ENCODE results near the gene INHBB. TPM values are rescaled to one million over a fixed set of nuclear protein-coding genes. Genes with fewer than 3 reads are reported as not detected.

The INHBB gene
- total and polyA plus RNA-seq, 2 experiments from 2014 or later: 2.7 to 6.6 TPM

DNA sequence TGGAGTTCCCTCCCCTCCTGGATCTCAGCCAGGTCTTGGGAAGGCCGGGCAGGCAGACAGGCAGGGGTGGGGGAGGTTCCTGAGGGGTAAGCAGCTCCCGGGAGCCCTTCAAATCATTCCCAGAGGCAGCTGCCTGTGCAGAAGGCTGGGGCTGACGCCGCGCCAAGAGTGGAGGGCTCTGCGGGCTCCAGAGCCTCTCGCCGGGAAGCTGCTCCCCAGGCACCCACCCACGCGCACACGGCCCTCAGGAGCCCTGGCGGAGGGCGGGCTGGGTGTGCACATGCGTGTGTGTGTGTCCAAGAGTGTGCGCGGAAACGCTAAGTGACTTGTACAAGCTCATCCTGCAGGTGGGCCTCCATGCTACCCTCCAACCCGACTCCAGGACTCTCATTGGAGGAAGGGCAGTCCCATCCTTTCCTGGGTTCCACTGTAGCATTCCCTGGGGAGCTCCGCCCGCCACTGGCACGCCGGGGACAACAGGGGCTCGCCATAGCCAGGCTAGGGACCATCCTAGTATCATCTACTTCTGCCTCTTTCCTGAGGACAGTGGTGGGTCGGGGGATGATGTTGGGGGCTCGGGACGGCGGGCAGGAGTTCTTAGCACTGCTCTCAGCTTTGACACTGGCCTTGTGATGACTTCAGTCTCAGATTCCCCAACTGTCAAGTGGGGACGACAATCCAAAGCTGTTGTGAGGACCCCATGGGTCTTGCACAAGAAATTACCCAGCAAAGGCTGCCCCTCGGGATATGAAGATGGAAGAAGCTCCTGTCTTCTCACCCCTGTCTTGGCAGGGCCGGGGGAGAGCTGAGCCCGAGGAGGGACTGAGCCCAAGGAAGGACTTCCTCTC, 50.3 kb downstream of the INHBB start:
- H2AFZ ChIP-seq: no peak overlapping the region
- H3K4me1 ChIP-seq (ENCODE audit: insufficient read depth): peaks cover 7% of the 10 kb centered on the region
- no peaks in the 10 kb centered on the region for H3K9me2 ChIP-seq (replicated peaks; ENCODE audit: insufficient read depth)
- no peaks in the 10 kb centered on the region for H3K79me2 ChIP-seq
- H3K36me3 ChIP-seq (replicated peaks; ENCODE audit: insufficient read depth, low read depth): no peaks in the 10 kb centered on the region
- TF ChIP-seq, protein P1, sequence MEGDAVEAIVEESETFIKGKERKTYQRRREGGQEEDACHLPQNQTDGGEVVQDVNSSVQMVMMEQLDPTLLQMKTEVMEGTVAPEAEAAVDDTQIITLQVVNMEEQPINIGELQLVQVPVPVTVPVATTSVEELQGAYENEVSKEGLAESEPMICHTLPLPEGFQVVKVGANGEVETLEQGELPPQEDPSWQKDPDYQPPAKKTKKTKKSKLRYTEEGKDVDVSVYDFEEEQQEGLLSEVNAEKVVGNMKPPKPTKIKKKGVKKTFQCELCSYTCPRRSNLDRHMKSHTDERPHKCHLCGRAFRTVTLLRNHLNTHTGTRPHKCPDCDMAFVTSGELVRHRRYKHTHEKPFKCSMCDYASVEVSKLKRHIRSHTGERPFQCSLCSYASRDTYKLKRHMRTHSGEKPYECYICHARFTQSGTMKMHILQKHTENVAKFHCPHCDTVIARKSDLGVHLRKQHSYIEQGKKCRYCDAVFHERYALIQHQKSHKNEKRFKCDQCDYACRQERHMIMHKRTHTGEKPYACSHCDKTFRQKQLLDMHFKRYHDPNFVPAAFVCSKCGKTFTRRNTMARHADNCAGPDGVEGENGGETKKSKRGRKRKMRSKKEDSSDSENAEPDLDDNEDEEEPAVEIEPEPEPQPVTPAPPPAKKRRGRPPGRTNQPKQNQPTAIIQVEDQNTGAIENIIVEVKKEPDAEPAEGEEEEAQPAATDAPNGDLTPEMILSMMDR (IDR thresholded peaks at IDR 0.05; ENCODE audit: poor library complexity): no peak
- TF ChIP-seq EZH2phosphoT487 (IDR thresholded peaks at IDR 0.05; ENCODE audit: low read depth, severe bottlenecking, unreplicated experiment): no peak
- no peak for TF ChIP-seq EZH2 (IDR thresholded peaks at IDR 0.05; ENCODE audit: borderline replicate concordance)
- no peak overlapping the region for H3K27ac ChIP-seq
- H3K9me3 ChIP-seq (ENCODE audit: low read depth): no peaks in the 10 kb centered on the region
- no peak overlapping the region for H3K4me2 ChIP-seq
- no peak overlapping the region for H3K4me3 ChIP-seq
- H3K27me3 ChIP-seq: no peaks in the 10 kb centered on the region
- 72% methylated on average over 31 of the region's 31 CpGs for WGBS (ENCODE audit: low lambda C conversion rate, missing lambda C conversion rate)
- no peaks in the 10 kb centered on the region for H4K20me1 ChIP-seq (ENCODE audit: insufficient read depth, poor library complexity, severe bottlenecking)
- peak; percentile 55 for DNase-seq (ENCODE audit: low spot score)

DNA sequence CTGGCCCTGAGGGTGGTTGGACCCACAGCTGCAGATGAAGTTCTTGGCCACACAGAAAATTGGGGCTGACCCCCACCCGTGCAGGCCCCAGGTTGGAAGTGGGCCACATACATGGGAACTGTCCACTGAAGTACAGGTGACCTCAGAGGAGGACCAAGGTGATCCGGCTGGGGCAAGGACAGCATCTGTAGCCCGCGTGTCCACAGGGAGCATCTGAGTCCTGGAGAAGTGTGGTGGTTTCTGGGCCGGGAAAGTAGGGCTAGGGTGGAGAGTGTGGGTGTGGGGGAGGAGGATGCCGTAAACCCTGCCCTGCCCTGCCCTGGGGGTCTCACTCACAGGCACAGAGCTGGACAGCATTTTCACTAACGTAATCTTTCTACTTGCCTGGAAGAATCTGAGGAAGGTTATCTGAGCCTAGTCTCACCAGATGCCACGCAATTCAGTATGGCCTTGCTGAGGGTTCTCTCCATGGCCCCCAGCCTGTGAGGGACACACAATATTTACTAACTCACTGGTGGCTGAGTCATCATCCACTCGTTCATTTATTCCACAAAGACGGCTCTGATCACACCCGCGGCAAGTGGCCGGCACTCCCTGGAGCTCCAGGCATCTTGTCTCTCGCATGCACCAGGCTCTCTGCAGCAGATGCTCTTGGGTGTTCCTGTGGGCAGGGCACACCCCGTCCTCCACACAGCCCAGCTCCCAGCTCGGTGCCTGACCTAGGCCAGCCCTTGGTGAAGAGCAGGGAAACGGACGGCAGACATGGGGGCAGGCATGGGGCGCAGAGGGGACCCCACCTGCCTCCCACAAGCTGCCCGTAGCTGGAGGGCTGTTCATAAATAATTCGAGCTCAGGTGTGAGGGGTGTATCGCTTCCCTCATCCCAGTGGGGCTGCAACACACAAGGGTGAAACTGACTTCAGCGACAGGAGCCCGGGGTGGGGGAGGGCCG, 51.2 kb downstream of the INHBB start:
- no peak overlapping the region for H3K4me2 ChIP-seq
- no peak overlapping the region for H3K4me3 ChIP-seq
- no peaks in the 10 kb centered on the region for H3K27me3 ChIP-seq
- WGBS (ENCODE audit: low lambda C conversion rate, missing lambda C conversion rate): 74% methylated on average over 25 of the region's 25 CpGs
- H3K27ac ChIP-seq: no peak overlapping the region
- H4K20me1 ChIP-seq (ENCODE audit: insufficient read depth, poor library complexity, severe bottlenecking): no peaks in the 10 kb centered on the region
- DNase-seq (ENCODE audit: low spot score): peak; percentile 37
- no peaks in the 10 kb centered on the region for H3K9me3 ChIP-seq (ENCODE audit: low read depth)
- H3K9me2 ChIP-seq (replicated peaks; ENCODE audit: insufficient read depth): no peaks in the 10 kb centered on the region
- H3K79me2 ChIP-seq: no peaks in the 10 kb centered on the region
- H3K36me3 ChIP-seq (replicated peaks; ENCODE audit: insufficient read depth, low read depth): no peaks in the 10 kb centered on the region
- H2AFZ ChIP-seq: no peak overlapping the region
- no peak for TF ChIP-seq EZH2phosphoT487 (IDR thresholded peaks at IDR 0.05; ENCODE audit: low read depth, severe bottlenecking, unreplicated experiment)
- TF ChIP-seq EZH2 (IDR thresholded peaks at IDR 0.05; ENCODE audit: borderline replicate concordance): no peak
- TF ChIP-seq, protein P1 (IDR thresholded peaks at IDR 0.05; ENCODE audit: poor library complexity): no peak
- H3K4me1 ChIP-seq (ENCODE audit: insufficient read depth): peaks cover 7% of the 10 kb centered on the region

DNA sequence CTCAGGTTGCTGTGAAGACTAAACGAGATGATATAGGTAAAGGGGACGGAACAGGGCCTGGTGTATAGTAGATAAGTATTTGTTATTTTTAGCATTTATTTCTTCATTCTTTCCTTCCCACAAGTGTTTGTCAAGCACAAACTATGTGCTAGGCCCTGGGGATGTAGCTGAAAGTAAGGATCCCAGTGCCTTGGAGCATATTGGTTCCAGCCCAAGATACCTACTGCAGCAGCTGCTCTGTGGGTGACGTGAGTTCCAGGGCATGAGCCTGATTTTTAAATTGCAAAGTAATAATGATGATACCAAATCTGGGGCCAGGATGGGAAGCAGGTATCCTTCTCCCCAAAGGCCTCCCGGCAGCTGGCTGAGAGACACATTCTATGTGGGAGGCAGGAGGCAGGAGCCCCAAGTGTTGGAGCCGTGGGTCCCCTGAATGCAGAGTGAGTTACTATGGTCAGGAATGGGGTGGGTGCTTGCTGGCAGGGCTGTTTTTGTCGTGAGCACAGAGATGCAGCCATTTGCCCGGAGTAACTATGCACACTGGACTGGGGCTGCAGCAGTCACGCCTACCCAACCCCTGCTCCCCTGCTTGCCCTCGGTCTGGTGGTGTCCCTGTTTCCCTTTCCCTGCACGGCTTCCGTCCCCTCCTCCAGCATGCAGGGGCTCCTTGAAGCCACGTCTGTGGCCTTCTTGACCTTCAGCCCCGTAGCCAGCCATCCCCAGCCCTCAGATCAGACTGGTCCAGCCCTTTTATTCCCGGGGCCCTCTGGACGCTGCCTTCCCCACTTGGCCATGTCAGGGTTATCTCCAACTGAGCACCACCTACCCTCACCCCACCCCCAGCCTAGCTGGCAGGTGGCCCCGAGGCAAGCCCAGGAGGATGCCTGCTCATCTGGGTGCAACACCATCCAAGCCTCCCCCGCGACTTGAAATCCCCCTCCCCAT, 52.4 kb downstream of the INHBB start:
- H2AFZ ChIP-seq: no peak overlapping the region
- no peaks in the 10 kb centered on the region for H3K36me3 ChIP-seq (replicated peaks; ENCODE audit: insufficient read depth, low read depth)
- TF ChIP-seq EZH2 (IDR thresholded peaks at IDR 0.05; ENCODE audit: borderline replicate concordance): no peak
- TF ChIP-seq EZH2phosphoT487 (IDR thresholded peaks at IDR 0.05; ENCODE audit: low read depth, severe bottlenecking, unreplicated experiment): no peak
- TF ChIP-seq, protein P1 (IDR thresholded peaks at IDR 0.05; ENCODE audit: poor library complexity): no peak
- H3K27me3 ChIP-seq: no peaks in the 10 kb centered on the region
- peaks cover 7% of the 10 kb centered on the region for H3K4me1 ChIP-seq (ENCODE audit: insufficient read depth)
- H4K20me1 ChIP-seq (ENCODE audit: insufficient read depth, poor library complexity, severe bottlenecking): no peaks in the 10 kb centered on the region
- H3K4me2 ChIP-seq: no peak overlapping the region
- 77% methylated on average over 18 of the region's 18 CpGs for WGBS (ENCODE audit: low lambda C conversion rate, missing lambda C conversion rate)
- no peak for DNase-seq (ENCODE audit: low spot score)
- no peak overlapping the region for H3K4me3 ChIP-seq
- H3K9me3 ChIP-seq (ENCODE audit: low read depth): no peaks in the 10 kb centered on the region
- no peaks in the 10 kb centered on the region for H3K79me2 ChIP-seq
- no peak overlapping the region for H3K27ac ChIP-seq
- no peaks in the 10 kb centered on the region for H3K9me2 ChIP-seq (replicated peaks; ENCODE audit: insufficient read depth)

All from hepatocyte (in vitro differentiated cells).